B cell (primary cell): ENCODE data around the gene FHIT. TPM values are rescaled to one million over a fixed set of nuclear protein-coding genes. Genes with fewer than 3 reads are reported as not detected.

Source experiments
- ATAC-seq: fragments of 200-7000 bp; cut with Tn5 transposase; one replicate; pipeline ENCODE4 v1.10.0; 2021; ENCODE audit warnings: low read depth, mild to moderate bottlenecking, moderate number of reproducible peaks, moderate library complexity
- CTCF ChIA-PET: fragments of 350-600 bp; sonication (Branson Sonifier 250); formaldehyde crosslinking; loops from one replicate; lab custom pipeline; 2021; ENCODE audit warnings: antibody characterized with exemption, inconsistent platforms; lab: Charles Lee
- POLR2A ChIA-PET: fragments of 350-600 bp; sonication (Branson Sonifier 250); formaldehyde crosslinking; loops from one replicate; lab custom pipeline; 2021; ENCODE audit warnings: antibody characterized with exemption; lab: Charles Lee
- DNase-seq: peaks from one replicate; pipeline ENCODE4 v3.0.0; 2013
- H2AFZ ChIP-seq: 2 replicates; pipeline ENCODE4 v1.6.1; 2012; ENCODE audit warnings: mild to moderate bottlenecking, low read depth, low read length; ENCODE audit not compliant: insufficient read depth, poor library complexity, severe bottlenecking
- H3K27ac ChIP-seq, 2 donors: 1 replicate in 1 of 2; 2 replicates in 1 of 2; pipeline ENCODE4 v1.5.1; 2012 to 2013; ENCODE audit warnings: low read length in 2 of 2, mild to moderate bottlenecking in 2 of 2, moderate library complexity in 1 of 2
- H3K27me3 ChIP-seq, 4 experiments: fragments of 200-600 bp in 1 of 4; sonication (generic) in 1 of 4; replicated peaks in 1 of 4; 1 replicate in 2 of 4; 2 replicates in 2 of 4; pipeline versions ENCODE4 v1.6.1 to v1.7.0; 2013 to 2016; ENCODE audit warnings: low read length in 3 of 4, mild to moderate bottlenecking in 2 of 4, mixed read lengths in 1 of 4, moderate library complexity in 1 of 4; ENCODE audit not compliant: insufficient read depth in 4 of 4, control insufficient read depth in 3 of 4; ENCODE audit errors: control extremely low read depth in 1 of 4
- H3K36me3 ChIP-seq, 2 experiments: replicated peaks in 1 of 2; 1 replicate in 1 of 2; 2 replicates in 1 of 2; pipeline versions ENCODE4 v1.6.1 to v1.7.1; 2013; ENCODE audit warnings: low read length in 1 of 2; ENCODE audit not compliant: insufficient read depth in 2 of 2, control insufficient read depth in 1 of 2; ENCODE audit errors: control extremely low read depth in 1 of 2, extremely low read depth in 1 of 2
- H3K4me1 ChIP-seq, 2 donors: fragments of 200-600 bp in 1 of 2; sonication (generic) in 1 of 2; 1 replicate in 1 of 2; 2 replicates in 1 of 2; pipeline versions ENCODE4 v1.5.1 to v1.6.1; 2013 to 2017; ENCODE audit warnings: low read length in 2 of 2; ENCODE audit not compliant: control insufficient read depth in 2 of 2, insufficient read depth in 2 of 2
- H3K4me2 ChIP-seq: replicated peaks from 2 replicates; pipeline ENCODE3; 2012; ENCODE audit warnings: mild to moderate bottlenecking, low read depth, low read length; ENCODE audit not compliant: poor library complexity, severe bottlenecking
- H3K4me3 ChIP-seq, 5 experiments: fragments of 200-600 bp in 1 of 5; sonication (generic) in 1 of 5; 1 replicate in 3 of 5; 2 replicates in 2 of 5; pipeline versions ENCODE4 v1.5.1 to v1.7.0; 2011 to 2016; ENCODE audit warnings: low read length in 4 of 5, mild to moderate bottlenecking in 4 of 5, low read depth in 2 of 5, control low read depth in 1 of 5, moderate library complexity in 1 of 5; ENCODE audit not compliant: insufficient read depth in 1 of 5; ENCODE audit errors: control extremely low read depth in 1 of 5, extremely low read depth in 1 of 5
- H3K79me2 ChIP-seq: fragments of 200-600 bp; sonication (generic); one replicate; pipeline ENCODE4 v1.6.0; 2016; ENCODE audit warnings: low read length; ENCODE audit not compliant: control insufficient read depth, insufficient read depth
- H3K9ac ChIP-seq: fragments of 200-600 bp; sonication (generic); 2 replicates; pipeline ENCODE4 v1.6.1; 2017; ENCODE audit warnings: mild to moderate bottlenecking, low read length, moderate library complexity
- H3K9me3 ChIP-seq, 3 donors: one replicate each; pipeline versions ENCODE4 v1.6.1 to v1.7.1; 2013; ENCODE audit warnings: low read length in 2 of 3; ENCODE audit not compliant: control insufficient read depth in 2 of 3, insufficient read depth in 1 of 3; ENCODE audit errors: control extremely low read depth in 1 of 3
- H4K20me1 ChIP-seq: 2 replicates; pipeline ENCODE4 v1.6.0; 2012; ENCODE audit warnings: mild to moderate bottlenecking, low read length; ENCODE audit not compliant: insufficient read depth, control insufficient read depth, poor library complexity, severe bottlenecking
- H3K27ac Mint-ChIP-seq: one replicate; pipeline ENCODE4 v1.8.0; 2021; ENCODE audit warnings: mixed read lengths
- H3K27me3 Mint-ChIP-seq: one replicate; pipeline ENCODE4 v1.8.0; 2021; ENCODE audit warnings: mixed read lengths
- H3K4me1 Mint-ChIP-seq: one replicate; pipeline ENCODE4 v1.8.0; 2021; ENCODE audit warnings: mixed read lengths
- H3K4me3 Mint-ChIP-seq: one replicate; pipeline ENCODE4 v1.8.0; 2021; ENCODE audit warnings: mixed read lengths
- H3K9me3 Mint-ChIP-seq: one replicate; pipeline ENCODE4 v1.8.0; 2022; ENCODE audit warnings: mixed read lengths; ENCODE audit not compliant: insufficient read depth
- CTCF ChIP-seq: fragments of 200-600 bp; IDR thresholded peaks from one replicate; pipeline ENCODE4 v1.8.0; 2022; ENCODE audit warnings: antibody characterized with exemption, mild to moderate bottlenecking
- EZH2 ChIP-seq: IDR thresholded peaks from 2 replicates; pipeline ENCODE4 v1.6.1; 2012; ENCODE audit warnings: borderline replicate concordance, low read depth, mild to moderate bottlenecking, moderate library complexity, low read length; ENCODE audit not compliant: insufficient read depth, poor library complexity, severe bottlenecking
- WGBS: methylation state at CpG from one replicate; pipeline ENCODE4 v1.1.5; 2013; ENCODE audit warnings: missing lambda C conversion rate; ENCODE audit not compliant: insufficient coverage; 5-methylcytosine and 5-hydroxymethylcytosine counted together
- intact Hi-C: fragments of 100-400 bp; cut with micrococcal nuclease; formaldehyde crosslinking; loops from one replicate; pipeline ENCODE4 v1.10.0; 2022
- polyA plus RNA-seq: library from polyadenylated mRNA; depleted of rRNA; stranded (reverse); fragments of >200 nt; gene quantifications from 2 replicates; pipeline ENCODE4 v1.2.3, GENCODE V29; 2012
- total RNA-seq, 2 donors: library from RNA; stranded (reverse); fragments of 120-200 nt in 1 of 2; gene quantifications; 1 replicate in 1 of 2; 2 replicates in 1 of 2; pipeline versions ENCODE4 v1.2.3 to v1.2.4, GENCODE V29; 2013 to 2022

FHIT gene
- total and polyA plus RNA-seq, 2 donors (not counting 1 experiment from before 2014, with no cell fraction given): 1.7 to 7.8 TPM

GRCh38 chr3:61252836-61253235 lies 1.6 kb upstream of the FHIT start:
- Histone ChIP-seq H3K9me3 (no peaks in the 10 kb centered on the region), H3K27me3 (no peaks in the 10 kb centered on the region), H3K79me2 (no peaks in the 10 kb centered on the region), H3K4me2 (no peak overlapping the region), H3K4me3 (no peak overlapping the region), H3K36me3 (no peaks in the 10 kb centered on the region), H3K27ac (no peak overlapping the region), H3K9ac (no peak overlapping the region), H2AFZ (no peak overlapping the region), H4K20me1 (no peaks in the 10 kb centered on the region), H3K4me1 (peaks cover 15 to 17% of the 10 kb centered on the region in 2 donors)
- CTCF ChIA-PET: no interaction called here
- Mint-ChIP-seq H3K4me3 (no peak overlapping the region), H3K27me3 (peaks cover 10% of the 10 kb centered on the region), H3K9me3 (no peaks in the 10 kb centered on the region), H3K27ac (no peak overlapping the region), H3K4me1 (peaks cover 22% of the 10 kb centered on the region)
- ATAC-seq: no peak
- no peak for DNase-seq
- intact Hi-C loops: loop anchor here (5.0 kb wide), 1 partner anchor 1064 kb away; no protein-coding TSS in a partner anchor
- TF ChIP-seq CTCF: no peak
- TF ChIP-seq EZH2: no peak
- WGBS: 80% methylated on average over 1 of the region's 2 CpGs
- POLR2A ChIA-PET: no interaction called here

GRCh38 chr3:61250784-61251173 lies 473 bp downstream of the FHIT start:
- H3K9me3 ChIP-seq: no peaks in the 10 kb centered on the region
- H3K4me1 ChIP-seq: peaks cover 15 to 17% of the 10 kb centered on the region in 2 donors
- peak overlapping the region; percentile 100 for H2AFZ ChIP-seq
- 11% methylated on average over 21 of the region's 21 CpGs for WGBS
- Mint-ChIP-seq H3K9me3 (no peaks in the 10 kb centered on the region), H3K27me3 (peaks cover 10% of the 10 kb centered on the region), H3K4me3 (peak overlapping the region; percentile 91), H3K4me1 (peaks cover 22% of the 10 kb centered on the region), H3K27ac (peak overlapping the region; percentile 96)
- H3K27me3 ChIP-seq: no peaks in the 10 kb centered on the region
- no peaks in the 10 kb centered on the region for H3K79me2 ChIP-seq
- peak overlapping the region; percentile 96 for H3K4me2 ChIP-seq
- DNase-seq (peak; percentile 40), ATAC-seq (no peak)
- H3K9ac ChIP-seq: peak overlapping the region; percentile 84
- peak overlapping the region; percentile 4 to 80 (median 66) for H3K4me3 ChIP-seq
- ChIA-PET CTCF (no interaction called here), POLR2A (no interaction called here)
- H3K36me3 ChIP-seq: no peaks in the 10 kb centered on the region
- H4K20me1 ChIP-seq: no peaks in the 10 kb centered on the region
- no peak for TF ChIP-seq CTCF
- TF ChIP-seq EZH2: no peak
- H3K27ac ChIP-seq: peak overlapping the region; percentile 63 to 82
- intact Hi-C loops: loop anchor here (2.0 to 5.0 kb wide), 3 partner anchors 240 to 1067 kb away; no protein-coding TSS in a partner anchor
